HEK293 (cell line): ENCODE measurements around the gene NDE1.

Experiments
- CTCF ChIA-PET: fragments of 350-600 bp; formaldehyde crosslinking; extraction: SDS; loops from one replicate; lab custom pipeline; 2021; ENCODE audit warnings: antibody characterized with exemption; lab: Yijun Ruan, JAX
- POLR2A ChIA-PET: fragments of 300-600 bp; formaldehyde crosslinking; extraction: SDS; loops from one replicate; lab custom pipeline; 2020; ENCODE audit warnings: antibody characterized with exemption, inconsistent platforms; lab: Yijun Ruan, JAX
- H3K27ac ChIP-seq: fragments of 200-500 bp; sonication (Bioruptor generic); 2 replicates; pipeline ENCODE4 v1.5.1; 2014; ENCODE audit warnings: low read depth, low read length, control low read depth, inconsistent platforms; ENCODE audit errors: extremely low read depth
- H3K36me3 ChIP-seq, 2 experiments: fragments of 200-500 bp in 1 of 2; sonication (Bioruptor generic) in 1 of 2; 1 replicate in 1 of 2; 2 replicates in 1 of 2; pipeline ENCODE4 v1.5.1; 2014 to 2017; ENCODE audit warnings: inconsistent platforms in 2 of 2, low read length in 2 of 2; ENCODE audit not compliant: control insufficient read depth in 2 of 2, insufficient read depth in 1 of 2
- H3K4me1 ChIP-seq: fragments of 200-500 bp; sonication (Bioruptor generic); 2 replicates; pipeline ENCODE4 v1.5.1; 2014; ENCODE audit warnings: mild to moderate bottlenecking, low read length, inconsistent platforms; ENCODE audit not compliant: control insufficient read depth, insufficient read depth
- H3K4me3 ChIP-seq: 2 replicates; pipeline ENCODE4 v1.5.1; 2011; ENCODE audit warnings: low read depth, mild to moderate bottlenecking, control low read depth, low read length, moderate library complexity
- H3K9me3 ChIP-seq: fragments of 200-500 bp; sonication (Bioruptor generic); 2 replicates; pipeline ENCODE4 v1.5.1; 2014; ENCODE audit warnings: low read depth, low read length, inconsistent platforms; ENCODE audit not compliant: control insufficient read depth, insufficient read depth
- BCL11A ChIP-seq: fragments of 450-650 bp; formaldehyde crosslinking; IDR thresholded peaks from 2 replicates; pipeline ENCODE4 v1.5.1; 2016; ENCODE audit warnings: low read depth, missing biosample characterization, missing genetic modification characterization
- GLIS1 ChIP-seq: fragments of 450-650 bp; formaldehyde crosslinking; IDR thresholded peaks from 2 replicates; pipeline ENCODE4 v1.5.1; 2016; ENCODE audit warnings: missing biosample characterization, missing genetic modification characterization
- HOXC10 ChIP-seq: sonication (generic); formaldehyde crosslinking; IDR thresholded peaks from 2 replicates; pipeline ENCODE4 v1.8.1; 2023; ENCODE audit warnings: mild to moderate bottlenecking, missing genetic modification reagents
- KLF9 ChIP-seq: fragments of 450-650 bp; formaldehyde crosslinking; IDR thresholded peaks from 2 replicates; pipeline ENCODE4 v1.5.1; 2016; ENCODE audit warnings: missing biosample characterization, missing genetic modification characterization, low read depth
- MEIS1 ChIP-seq: sonication (generic); formaldehyde crosslinking; IDR thresholded peaks from 2 replicates; pipeline ENCODE4 v1.8.1; 2022; ENCODE audit warnings: missing genetic modification reagents, mild to moderate bottlenecking, borderline replicate concordance
- PRDM6 ChIP-seq: fragments of 450-650 bp; formaldehyde crosslinking; IDR thresholded peaks from 2 replicates; pipeline ENCODE4 v1.5.1; 2017; ENCODE audit warnings: missing biosample characterization, missing genetic modification characterization
- SCRT2 ChIP-seq: fragments of 450-650 bp; formaldehyde crosslinking; IDR thresholded peaks from 2 replicates; pipeline ENCODE4 v1.5.1; 2016; ENCODE audit warnings: missing biosample characterization, missing genetic modification characterization
- TRIM28 ChIP-seq: IDR thresholded peaks from 2 replicates; pipeline ENCODE4 v1.6.1; 2011; ENCODE audit warnings: low read length, control low read depth, borderline replicate concordance
- ZBTB10 ChIP-seq: fragments of 450-650 bp; formaldehyde crosslinking; IDR thresholded peaks from 2 replicates; pipeline ENCODE4 v1.5.1; 2016; ENCODE audit warnings: missing biosample characterization, missing genetic modification characterization
- ZNF114 ChIP-seq: fragments of 450-650 bp; formaldehyde crosslinking; IDR thresholded peaks from 2 replicates; pipeline ENCODE4 v1.5.0; 2017; ENCODE audit warnings: missing biosample characterization, missing genetic modification characterization
- ZNF157 ChIP-seq: fragments of 450-650 bp; formaldehyde crosslinking; IDR thresholded peaks from 2 replicates; pipeline ENCODE4 v1.5.1; 2016; ENCODE audit warnings: missing biosample characterization, missing genetic modification characterization
- ZNF223 ChIP-seq: fragments of 450-650 bp; formaldehyde crosslinking; IDR thresholded peaks from 2 replicates; pipeline ENCODE4 v1.5.1; 2016; ENCODE audit warnings: missing biosample characterization, missing genetic modification characterization
- ZNF37A ChIP-seq: fragments of 450-650 bp; IDR thresholded peaks from 2 replicates; pipeline ENCODE4 v1.5.1; 2018; ENCODE audit warnings: missing biosample characterization, missing genetic modification characterization
- ZNF585B ChIP-seq: fragments of 450-650 bp; formaldehyde crosslinking; IDR thresholded peaks from 2 replicates; pipeline ENCODE4 v1.5.1; 2016; ENCODE audit warnings: missing biosample characterization, missing genetic modification characterization
- ZNF610 ChIP-seq: fragments of 450-650 bp; formaldehyde crosslinking; IDR thresholded peaks from 2 replicates; pipeline ENCODE4 v1.5.1; 2016; ENCODE audit warnings: missing biosample characterization, missing genetic modification characterization, borderline replicate concordance
- ZNF777 ChIP-seq: fragments of 450-650 bp; formaldehyde crosslinking; IDR thresholded peaks from 2 replicates; pipeline ENCODE4 v1.5.1; 2017; ENCODE audit warnings: missing biosample characterization, missing genetic modification characterization, borderline replicate concordance
- TF ChIP-seq, protein P1 (sequence below): fragments of 450-650 bp; formaldehyde crosslinking; IDR thresholded peaks from 2 replicates; pipeline ENCODE4 v1.5.1; 2016; ENCODE audit warnings: missing biosample characterization, missing genetic modification characterization
- TF ChIP-seq, protein P2 (sequence below): fragments of 450-650 bp; IDR thresholded peaks from 2 replicates; pipeline ENCODE4 v1.5.1; 2018; ENCODE audit warnings: missing biosample characterization, missing genetic modification characterization

NDE1 gene

GRCh38 chr16:15741207-15741871 lies 91.3 kb downstream of the NDE1 start:
- POLR2A ChIA-PET: no interaction called here
- H3K9me3 ChIP-seq: no peaks in the 10 kb centered on the region
- TF ChIP-seq TRIM28 (no peak), ZNF610 (tag by site-specific recombination) (no peak), ZNF585B (no peak)
- TF ChIP-seq, all 188 proteins: peak for 0
- CTCF ChIA-PET: interaction anchor here (1.1 kb wide), 1 partner anchor 15 kb away, joined by 4 read pairs; no protein-coding TSS in a partner anchor
- Histone ChIP-seq H3K36me3 (no peaks in the 10 kb centered on the region), H3K4me1 (no peaks in the 10 kb centered on the region), H3K4me3 (no peak overlapping the region), H3K27ac (no peak overlapping the region)

DNA sequence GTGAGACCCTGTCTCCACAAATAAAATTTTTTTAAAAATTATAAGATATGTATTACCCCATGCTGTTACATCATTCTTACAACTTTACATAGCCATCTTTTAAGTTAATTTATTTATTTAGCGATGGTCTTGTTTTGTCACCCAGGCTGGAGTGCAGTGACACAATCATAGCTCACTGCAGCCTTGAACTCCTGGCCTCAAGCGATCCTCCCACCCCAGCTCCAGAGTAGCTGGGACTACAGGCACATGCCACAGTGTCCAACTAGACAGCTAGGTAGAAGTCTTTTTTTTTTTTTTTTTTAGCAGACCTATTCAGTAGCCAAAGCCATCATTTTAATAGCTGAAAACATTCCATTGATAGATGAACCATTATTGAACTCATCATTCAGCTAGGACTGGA lies 92.7 kb downstream of the NDE1 start:
- Histone ChIP-seq H3K27ac (no peak overlapping the region), H3K4me1 (no peaks in the 10 kb centered on the region), H3K9me3 (no peaks in the 10 kb centered on the region), H3K36me3 (no peaks in the 10 kb centered on the region), H3K4me3 (no peak overlapping the region)
- no peak for TF ChIP-seq KLF9 (tag by site-specific recombination)
- no peak for TF ChIP-seq HOXC10 (CRISPR knock-in tag)
- TF ChIP-seq ZBTB10 (tag by site-specific recombination): no peak
- no peak for TF ChIP-seq ZNF114 (tag by site-specific recombination)
- TF ChIP-seq, protein P1, sequence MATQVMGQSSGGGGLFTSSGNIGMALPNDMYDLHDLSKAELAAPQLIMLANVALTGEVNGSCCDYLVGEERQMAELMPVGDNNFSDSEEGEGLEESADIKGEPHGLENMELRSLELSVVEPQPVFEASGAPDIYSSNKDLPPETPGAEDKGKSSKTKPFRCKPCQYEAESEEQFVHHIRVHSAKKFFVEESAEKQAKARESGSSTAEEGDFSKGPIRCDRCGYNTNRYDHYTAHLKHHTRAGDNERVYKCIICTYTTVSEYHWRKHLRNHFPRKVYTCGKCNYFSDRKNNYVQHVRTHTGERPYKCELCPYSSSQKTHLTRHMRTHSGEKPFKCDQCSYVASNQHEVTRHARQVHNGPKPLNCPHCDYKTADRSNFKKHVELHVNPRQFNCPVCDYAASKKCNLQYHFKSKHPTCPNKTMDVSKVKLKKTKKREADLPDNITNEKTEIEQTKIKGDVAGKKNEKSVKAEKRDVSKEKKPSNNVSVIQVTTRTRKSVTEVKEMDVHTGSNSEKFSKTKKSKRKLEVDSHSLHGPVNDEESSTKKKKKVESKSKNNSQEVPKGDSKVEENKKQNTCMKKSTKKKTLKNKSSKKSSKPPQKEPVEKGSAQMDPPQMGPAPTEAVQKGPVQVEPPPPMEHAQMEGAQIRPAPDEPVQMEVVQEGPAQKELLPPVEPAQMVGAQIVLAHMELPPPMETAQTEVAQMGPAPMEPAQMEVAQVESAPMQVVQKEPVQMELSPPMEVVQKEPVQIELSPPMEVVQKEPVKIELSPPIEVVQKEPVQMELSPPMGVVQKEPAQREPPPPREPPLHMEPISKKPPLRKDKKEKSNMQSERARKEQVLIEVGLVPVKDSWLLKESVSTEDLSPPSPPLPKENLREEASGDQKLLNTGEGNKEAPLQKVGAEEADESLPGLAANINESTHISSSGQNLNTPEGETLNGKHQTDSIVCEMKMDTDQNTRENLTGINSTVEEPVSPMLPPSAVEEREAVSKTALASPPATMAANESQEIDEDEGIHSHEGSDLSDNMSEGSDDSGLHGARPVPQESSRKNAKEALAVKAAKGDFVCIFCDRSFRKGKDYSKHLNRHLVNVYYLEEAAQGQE (tag by site-specific recombination): no peak
- no peak for TF ChIP-seq GLIS1 (tag by site-specific recombination)
- TF ChIP-seq, protein P2, sequence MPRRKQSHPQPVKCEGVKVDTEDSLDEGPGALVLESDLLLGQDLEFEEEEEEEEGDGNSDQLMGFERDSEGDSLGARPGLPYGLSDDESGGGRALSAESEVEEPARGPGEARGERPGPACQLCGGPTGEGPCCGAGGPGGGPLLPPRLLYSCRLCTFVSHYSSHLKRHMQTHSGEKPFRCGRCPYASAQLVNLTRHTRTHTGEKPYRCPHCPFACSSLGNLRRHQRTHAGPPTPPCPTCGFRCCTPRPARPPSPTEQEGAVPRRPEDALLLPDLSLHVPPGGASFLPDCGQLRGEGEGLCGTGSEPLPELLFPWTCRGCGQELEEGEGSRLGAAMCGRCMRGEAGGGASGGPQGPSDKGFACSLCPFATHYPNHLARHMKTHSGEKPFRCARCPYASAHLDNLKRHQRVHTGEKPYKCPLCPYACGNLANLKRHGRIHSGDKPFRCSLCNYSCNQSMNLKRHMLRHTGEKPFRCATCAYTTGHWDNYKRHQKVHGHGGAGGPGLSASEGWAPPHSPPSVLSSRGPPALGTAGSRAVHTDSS (tag by site-specific recombination): no peak
- no peak for TF ChIP-seq ZNF37A (tag by site-specific recombination)
- no peak for TF ChIP-seq PRDM6 (tag by site-specific recombination)
- no peak for TF ChIP-seq SCRT2 (tag by site-specific recombination)
- no peak for TF ChIP-seq MEIS1 (CRISPR knock-in tag)
- no peak for TF ChIP-seq ZNF223 (tag by site-specific recombination)
- TF ChIP-seq BCL11A (tag by site-specific recombination): no peak
- no peak for TF ChIP-seq ZNF157
- TF ChIP-seq ZNF777: no peak
- POLR2A ChIA-PET: interaction anchor here (0.7 to 0.9 kb wide), 2 partner anchors 11 to 439 kb away, joined by 3 to 5 read pairs; no protein-coding TSS in a partner anchor
- CTCF ChIA-PET: interaction anchor here (0.6 to 1.0 kb wide), 3 partner anchors 9 to 386 kb away, joined by 3 read pairs; no protein-coding TSS in a partner anchor
